A673 (cell line): Measurements from ENCODE around the gene PTPN18.

Experiments
- CTCF ChIP-seq: fragments of 300-800, 200-600 bp; sonication (generic); conservative IDR thresholded peaks from 2 replicates; pipeline ENCODE4 v1.5.1; 2017; ENCODE audit warnings: low read depth, mild to moderate bottlenecking, antibody characterized with exemption, low read length, moderate library complexity, mixed read lengths
- EZH2 ChIP-seq: fragments of 200-600 bp; sonication (generic); IDR thresholded peaks from 2 replicates; pipeline ENCODE4 v1.6.1; 2017; ENCODE audit warnings: borderline replicate concordance, low read depth, mild to moderate bottlenecking, mixed read lengths, antibody characterized with exemption, low read length; ENCODE audit not compliant: poor library complexity, severe bottlenecking

- TF ChIP-seq CTCF, result no peak
- TF ChIP-seq EZH2, result no peak
Observed at GRCh38 chr2:130369311-130369964, 13.6 kb downstream of the PTPN18 start.
